H1 (cell line): ENCODE measurements around the gene GRM1. TPM values are rescaled to one million over a fixed set of nuclear protein-coding genes. Genes with fewer than 3 reads are reported as not detected.

Experiments used
- CTCF ChIA-PET: fragments of 300-600 bp; sonication (Branson Sonifier 250); formaldehyde crosslinking; loops from one replicate; lab custom pipeline; 2021; ENCODE audit not compliant: partially characterized antibody; lab: Charles Lee
- POLR2A ChIA-PET: fragments of 300-600 bp; sonication (Branson Sonifier 250); formaldehyde crosslinking; loops from one replicate; lab custom pipeline; 2021; ENCODE audit warnings: inconsistent platforms; ENCODE audit not compliant: partially characterized antibody; lab: Charles Lee
- DNase-seq, 2 experiments: peaks; one replicate each; pipeline versions ENCODE4 v3.0.0 to v3.0.0-alpha.2; 2010 to 2022; ENCODE audit warnings: low spot score in 2 of 2, low read depth in 1 of 2, mixed read lengths in 1 of 2
- FAIRE-seq: peaks from 2 replicates; lab custom pipeline; 2011; peaks lifted over from hg19 to GRCh38; lab: Jason Lieb, UNC
- H2AFZ ChIP-seq: 2 replicates; pipeline ENCODE4 v1.8.1; 2012; ENCODE audit warnings: low read length, inconsistent platforms
- H2AK5ac ChIP-seq: 2 replicates; pipeline ENCODE4 v1.6.1; 2013; ENCODE audit warnings: low read depth, low read length
- H2BK120ac ChIP-seq: replicated peaks from 2 replicates; pipeline ENCODE3; 2013; ENCODE audit warnings: low read depth, low read length, inconsistent platforms
- H2BK12ac ChIP-seq: 2 replicates; pipeline ENCODE4 v1.6.1; 2013; ENCODE audit warnings: low read depth, low read length
- H2BK15ac ChIP-seq: 2 replicates; pipeline ENCODE4 v1.6.1; 2013; ENCODE audit warnings: low read length
- H2BK20ac ChIP-seq: 2 replicates; pipeline ENCODE4 v1.6.1; 2013; ENCODE audit warnings: low read length
- H2BK5ac ChIP-seq: 2 replicates; pipeline ENCODE4 v1.6.1; 2013; ENCODE audit warnings: low read depth, low read length
- H3K14ac ChIP-seq: 2 replicates; pipeline ENCODE4 v1.6.1; 2013; ENCODE audit warnings: inconsistent platforms; ENCODE audit not compliant: insufficient read length
- H3K18ac ChIP-seq: 2 replicates; pipeline ENCODE4 v1.6.1; 2013; ENCODE audit warnings: low read length; ENCODE audit errors: extremely low read depth
- H3K23ac ChIP-seq: 2 replicates; pipeline ENCODE4 v1.6.1; 2013; ENCODE audit warnings: inconsistent platforms; ENCODE audit not compliant: insufficient read length
- H3K23me2 ChIP-seq: 2 replicates; pipeline ENCODE4 v1.6.1; 2013; ENCODE audit warnings: low read depth, low read length
- H3K27ac ChIP-seq: 2 replicates; pipeline ENCODE4 v1.6.1; 2011; ENCODE audit warnings: low read depth, low read length, inconsistent platforms
- H3K27me3 ChIP-seq, 4 experiments: replicated peaks in 1 of 4; 1 replicate in 1 of 4; 2 replicates in 3 of 4; pipeline versions ENCODE4 v1.6.1 to v1.8.1; 2011 to 2013; ENCODE audit warnings: low read length in 3 of 4, mild to moderate bottlenecking in 3 of 4, inconsistent platforms in 2 of 4, mixed read lengths in 2 of 4, moderate library complexity in 1 of 4; ENCODE audit not compliant: control insufficient read depth in 3 of 4, insufficient read depth in 3 of 4; ENCODE audit errors: extremely low read depth in 1 of 4
- H3K36me3 ChIP-seq, 4 experiments: 2 replicates each; pipeline versions ENCODE4 v1.6.1 to v1.8.1; 2011 to 2013; ENCODE audit warnings: mild to moderate bottlenecking in 4 of 4, low read length in 3 of 4, moderate library complexity in 2 of 4, control low read depth in 1 of 4, inconsistent platforms in 1 of 4; ENCODE audit not compliant: insufficient read depth in 4 of 4, control insufficient read depth in 2 of 4
- H3K4ac ChIP-seq: replicated peaks from 2 replicates; pipeline ENCODE3; 2013; ENCODE audit warnings: low read length, low read depth, mixed read lengths, inconsistent platforms; ENCODE audit not compliant: insufficient read length
- H3K4me1 ChIP-seq, 4 experiments: replicated peaks in 1 of 4; 1 replicate in 1 of 4; 2 replicates in 3 of 4; pipeline versions ENCODE4 v1.6.1 to v1.8.1; 2011 to 2013; ENCODE audit warnings: low read length in 3 of 4, inconsistent platforms in 2 of 4, mixed read lengths in 1 of 4; ENCODE audit not compliant: insufficient read depth in 4 of 4, control insufficient read depth in 3 of 4
- H3K4me2 ChIP-seq, 2 experiments: 2 replicates each; pipeline versions ENCODE4 v1.6.1 to v1.8.1; 2011 to 2013; ENCODE audit warnings: low read depth in 2 of 2, low read length in 2 of 2, control low read depth in 1 of 2, inconsistent platforms in 1 of 2, mild to moderate bottlenecking in 1 of 2; ENCODE audit not compliant: insufficient read depth in 1 of 2
- H3K4me3 ChIP-seq, 4 experiments: fragments of 200-600, 300-600 bp in 1 of 4; sonication (generic), shearing (Covaris generic), sonication (Bioruptor Twin) in 1 of 4; 2 replicates each; pipeline versions ENCODE4 v1.5.1 to v1.8.1; 2011 to 2016; ENCODE audit warnings: low read length in 4 of 4, low read depth in 3 of 4, control low read depth in 2 of 4, inconsistent platforms in 2 of 4, mild to moderate bottlenecking in 2 of 4, mixed read lengths in 1 of 4, moderate library complexity in 1 of 4; ENCODE audit not compliant: insufficient read depth in 2 of 4; ENCODE audit errors: extremely low read depth in 1 of 4
- H3K56ac ChIP-seq: replicated peaks from 2 replicates; pipeline ENCODE3; 2013; ENCODE audit warnings: low read depth, mild to moderate bottlenecking, mixed read lengths, low read length, inconsistent platforms; ENCODE audit not compliant: insufficient read length
- H3K79me1 ChIP-seq: 2 replicates; pipeline ENCODE4 v1.6.1; 2013; ENCODE audit warnings: low read depth, low read length, control low read depth
- H3K79me2 ChIP-seq, 2 experiments: 2 replicates each; pipeline versions ENCODE4 v1.6.1 to v1.8.1; 2012 to 2013; ENCODE audit warnings: low read length in 2 of 2, mild to moderate bottlenecking in 2 of 2, inconsistent platforms in 1 of 2; ENCODE audit not compliant: insufficient read depth in 2 of 2, control insufficient read depth in 1 of 2
- H3K9ac ChIP-seq, 4 experiments: replicated peaks in 1 of 4; 1 replicate in 1 of 4; 2 replicates in 3 of 4; pipeline versions ENCODE4 v1.6.1 to v1.8.1; 2011 to 2013; ENCODE audit warnings: low read depth in 3 of 4, low read length in 3 of 4, control low read depth in 2 of 4, mild to moderate bottlenecking in 2 of 4, moderate library complexity in 2 of 4, inconsistent platforms in 1 of 4; ENCODE audit errors: extremely low read depth in 1 of 4
- H3K9me3 ChIP-seq, 2 experiments: 2 replicates each; pipeline versions ENCODE4 v1.6.1 to v1.8.1; 2012 to 2013; ENCODE audit warnings: mild to moderate bottlenecking in 2 of 2, moderate library complexity in 2 of 2, control low read depth in 1 of 2, inconsistent platforms in 1 of 2, low read depth in 1 of 2, low read length in 1 of 2, mixed read lengths in 1 of 2; ENCODE audit not compliant: insufficient read depth in 2 of 2
- H4K20me1 ChIP-seq, 2 experiments: replicated peaks in 1 of 2; 2 replicates each; pipeline versions ENCODE3 to v1.8.1; 2011 to 2013; ENCODE audit warnings: inconsistent platforms in 2 of 2, low read length in 2 of 2, mild to moderate bottlenecking in 1 of 2; ENCODE audit not compliant: insufficient read depth in 2 of 2, control insufficient read depth in 1 of 2
- H4K5ac ChIP-seq: 2 replicates; pipeline ENCODE4 v1.6.1; 2013; ENCODE audit warnings: low read length, low read depth, mixed read lengths, inconsistent platforms; ENCODE audit not compliant: insufficient read length
- H4K8ac ChIP-seq: 2 replicates; pipeline ENCODE4 v1.8.0; 2013; ENCODE audit warnings: mild to moderate bottlenecking, moderate library complexity, low read length, inconsistent platforms; ENCODE audit not compliant: insufficient read depth; ENCODE audit errors: extremely low read depth
- H4K91ac ChIP-seq: replicated peaks from 2 replicates; pipeline ENCODE3; 2013; ENCODE audit warnings: low read length, mixed read lengths, inconsistent platforms; ENCODE audit not compliant: insufficient read length
- BRCA1 ChIP-seq: IDR thresholded peaks from 2 replicates; pipeline ENCODE4 v1.6.1; 2012; ENCODE audit warnings: low read depth, low read length, improper control_type of control experiment
- CEBPB ChIP-seq: IDR thresholded peaks from 2 replicates; pipeline ENCODE4 v1.6.1; 2012; ENCODE audit warnings: low read depth, low read length
- CHD1 ChIP-seq: IDR thresholded peaks from 2 replicates; pipeline ENCODE4 v1.6.1; 2012; ENCODE audit warnings: low read depth, low read length, improper control_type of control experiment
- HDAC6 ChIP-seq: IDR thresholded peaks from one replicate; pipeline ENCODE4 v1.7.1; 2012; ENCODE audit warnings: low read depth, mild to moderate bottlenecking, inconsistent platforms, low read length, moderate library complexity
- SIX5 ChIP-seq: IDR thresholded peaks from 2 replicates; pipeline ENCODE4 v1.6.1; 2011; ENCODE audit warnings: mild to moderate bottlenecking, low read depth, low read length
- SUZ12 ChIP-seq: fragments of 200-600 bp; sonication (generic); IDR thresholded peaks from 2 replicates; pipeline ENCODE4 v1.6.1; 2012; ENCODE audit warnings: mild to moderate bottlenecking, inconsistent platforms, low read length, moderate library complexity, mixed read lengths
- TAF7 ChIP-seq: optimal IDR thresholded peaks from 2 replicates; pipeline ENCODE3; 2011; ENCODE audit warnings: low read depth, mild to moderate bottlenecking, inconsistent platforms, low read length, moderate library complexity, borderline replicate concordance
- WGBS, 2 experiments: shearing (Covaris generic) in 1 of 2; methylation state at CpG; one replicate each; pipeline versions ENCODE4 v1.1.6 to v1.1.7; 2013 to 2015; ENCODE audit warnings: low lambda C conversion rate in 2 of 2, mixed read lengths in 2 of 2, inconsistent platforms in 1 of 2, low coverage in 1 of 2, missing lambda C conversion rate in 1 of 2; ENCODE audit not compliant: insufficient replicate concordance in 2 of 2, insufficient coverage in 1 of 2, insufficient read length in 1 of 2; ENCODE audit errors: extremely low coverage in 1 of 2, missing lambda C conversion rate in 1 of 2; 5-methylcytosine and 5-hydroxymethylcytosine counted together
- polyA plus RNA-seq, 7 experiments: library from polyadenylated mRNA; depleted of rRNA in 3 of 7; stranded (reverse) in 5 of 7; unstranded in 2 of 7; fragments of >200 nt in 5 of 7; fragments of 200-250 nt in 2 of 7; gene quantifications; 1 replicate in 5 of 7; 2 replicates in 1 of 7; 4 replicates in 1 of 7; pipeline versions ENCODE4 v1.2.1 to v1.2.3, GENCODE V29; 2011 to 2013; ENCODE audit warnings: missing spikeins in 2 of 7, mixed read lengths in 2 of 7
- total RNA-seq: library from RNA; stranded (reverse); fragmentation: NEBNext Ultra II Directional; extraction: Animal tissue kit (Norgen Biotek cat#: 25700); gene quantifications from 2 replicates; pipeline ENCODE4 v1.2.1, GENCODE V29; 2021
- TF ChIP-seq, protein P1 (sequence below): IDR thresholded peaks from 2 replicates; pipeline ENCODE4 v1.6.1; 2012; ENCODE audit warnings: inconsistent platforms

GRM1 gene
- total and polyA plus RNA-seq, 2 of the 8 experiments (the other 6 are each of a cell fraction or from before 2014, with no cell fraction given): 0.15 to 1.3 TPM

DNA sequence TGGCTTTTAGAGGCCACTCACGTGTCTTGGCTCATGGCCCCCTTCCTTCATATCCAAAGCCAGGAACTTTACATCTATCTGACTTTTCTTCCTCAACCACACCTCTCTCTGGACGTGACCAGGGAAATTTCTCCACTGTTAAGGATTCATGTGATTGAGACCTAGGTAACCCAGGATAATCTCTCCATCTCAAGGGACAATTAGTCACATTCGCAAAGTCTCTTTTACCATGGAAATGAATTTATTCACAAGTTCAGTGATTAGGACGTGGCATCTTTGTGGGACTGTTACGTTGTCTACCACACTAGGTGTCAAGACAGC, 287.3 kb downstream of the GRM1 start:
- no peak overlapping the region for H4K5ac ChIP-seq
- no peaks in the 10 kb centered on the region for H3K79me1 ChIP-seq
- H3K14ac ChIP-seq: no peak overlapping the region
- FAIRE-seq: no peak
- no peak overlapping the region for H3K18ac ChIP-seq
- H3K4me3 ChIP-seq: no peak overlapping the region
- H2BK12ac ChIP-seq: no peak overlapping the region
- H3K9me3 ChIP-seq: no peaks in the 10 kb centered on the region
- no peak overlapping the region for H3K4ac ChIP-seq
- no peaks in the 10 kb centered on the region for H3K79me2 ChIP-seq
- no peaks in the 10 kb centered on the region for H4K20me1 ChIP-seq
- H3K27ac ChIP-seq: no peak overlapping the region
- WGBS, 2 experiments: 91% methylated on average over 5 of the region's 5 CpGs; no CpG with 5 or more reads in 1 of the 2 experiments
- POLR2A ChIA-PET: no interaction called here
- H3K4me1 ChIP-seq: no peaks in the 10 kb centered on the region
- H3K9ac ChIP-seq: no peak overlapping the region
- no peak overlapping the region for H2BK15ac ChIP-seq
- H2BK120ac ChIP-seq: no peak overlapping the region
- no peak overlapping the region for H2AK5ac ChIP-seq
- no peak overlapping the region for H4K91ac ChIP-seq
- no peaks in the 10 kb centered on the region for H3K23me2 ChIP-seq
- no peak overlapping the region for H4K8ac ChIP-seq
- no peak overlapping the region for H2BK5ac ChIP-seq
- CTCF ChIA-PET: interaction anchor here (0.6 kb wide), 1 partner anchor 957 kb away, joined by 3 read pairs; no protein-coding TSS in a partner anchor
- TF ChIP-seq SUZ12 (no peak), HDAC6 (no peak), CHD1 (no peak), CEBPB (no peak), BRCA1 (no peak), SIX5 (no peak), TAF7 (no peak)
- TF ChIP-seq, protein P1, sequence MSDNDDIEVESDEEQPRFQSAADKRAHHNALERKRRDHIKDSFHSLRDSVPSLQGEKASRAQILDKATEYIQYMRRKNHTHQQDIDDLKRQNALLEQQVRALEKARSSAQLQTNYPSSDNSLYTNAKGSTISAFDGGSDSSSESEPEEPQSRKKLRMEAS: no peak
- no peak for DNase-seq
- no peak overlapping the region for H3K23ac ChIP-seq
- H3K36me3 ChIP-seq: no peaks in the 10 kb centered on the region
- H2BK20ac ChIP-seq: no peak overlapping the region
- H2AFZ ChIP-seq: no peak overlapping the region
- H3K27me3 ChIP-seq: no peaks in the 10 kb centered on the region
- no peak overlapping the region for H3K4me2 ChIP-seq
- no peak overlapping the region for H3K56ac ChIP-seq
